HUES64 (cell line): ENCODE measurements around the gene CCL5.
"Not testable (repeated sequence)": the region's sequence is repeated elsewhere in the genome, so short reads cannot be mapped to it uniquely, and the experiment has no call there.

ENCODE experiments used
- H3K27ac ChIP-seq: 2 replicates; pipeline ENCODE4 v1.7.0; 2013; ENCODE audit warnings: low read depth, low read length, inconsistent platforms
- H3K27me3 ChIP-seq: 2 replicates; pipeline ENCODE4 v1.6.1; 2013; ENCODE audit warnings: mild to moderate bottlenecking, low read length; ENCODE audit not compliant: insufficient read depth
- H3K36me3 ChIP-seq: 2 replicates; pipeline ENCODE4 v1.6.1; 2013; ENCODE audit warnings: mild to moderate bottlenecking, low read length; ENCODE audit not compliant: insufficient read depth
- H3K4me1 ChIP-seq: 2 replicates; pipeline ENCODE4 v1.6.1; 2013; ENCODE audit warnings: mild to moderate bottlenecking, low read length, moderate library complexity; ENCODE audit not compliant: insufficient read depth
- H3K4me3 ChIP-seq: 2 replicates; pipeline ENCODE4 v1.5.1; 2013; ENCODE audit warnings: mild to moderate bottlenecking, low read length, moderate library complexity
- H3K9ac ChIP-seq: 2 replicates; pipeline ENCODE4 v1.6.1; 2013; ENCODE audit warnings: mild to moderate bottlenecking, low read depth, low read length
- H3K9me3 ChIP-seq: 2 replicates; pipeline ENCODE4 v1.6.1; 2013; ENCODE audit warnings: low read depth, low read length; ENCODE audit not compliant: insufficient read depth
- WGBS: fragments of 150-250, 120-280 bp; methylation state at CpG from one replicate; pipeline ENCODE4 v1.1.7; 2013; ENCODE audit warnings: missing lambda C conversion rate; 5-methylcytosine and 5-hydroxymethylcytosine counted together

CCL5 gene

GRCh38 chr17:35897772-35898171, 17.6 kb upstream of the CCL5 start:
- not testable (repeated sequence) for H3K4me3 ChIP-seq, H3K9me3 ChIP-seq, H3K4me1 ChIP-seq, H3K27ac ChIP-seq, H3K9ac ChIP-seq, H3K27me3 ChIP-seq, H3K36me3 ChIP-seq
- 97% methylated on average over 7 of the region's 7 CpGs for WGBS

- WGBS = 93% methylated on average over 14 of the region's 14 CpGs
- H3K27ac ChIP-seq = no peak overlapping the region
- no peak overlapping the region for H3K4me3 ChIP-seq
- no peaks in the 10 kb centered on the region for H3K27me3 ChIP-seq
- no peaks in the 10 kb centered on the region for H3K36me3 ChIP-seq
- no peaks in the 10 kb centered on the region for H3K9me3 ChIP-seq
- H3K9ac ChIP-seq = no peak overlapping the region
- peaks cover under 1% of the 10 kb centered on the region; the same call in 1 of the 2 replicates for H3K4me1 ChIP-seq
Measured at GRCh38 chr17:35895636-35896587, 15.8 kb upstream of the CCL5 start.

GRCh38 chr17:35894206-35894605, 14.0 kb upstream of the CCL5 start:
- Histone ChIP-seq H3K27me3 (no peaks in the 10 kb centered on the region), H3K27ac (no peak overlapping the region), H3K4me3 (no peak overlapping the region), H3K4me1 (peaks cover 7% of the 10 kb centered on the region; the same call in 1 of the 2 replicates), H3K9me3 (no peaks in the 10 kb centered on the region), H3K9ac (no peak overlapping the region), H3K36me3 (no peaks in the 10 kb centered on the region)
- 93% methylated on average over 7 of the region's 7 CpGs for WGBS

- H3K36me3 ChIP-seq = no peaks in the 10 kb centered on the region
- peaks cover 7% of the 10 kb centered on the region; the same call in 1 of the 2 replicates for H3K4me1 ChIP-seq
- no peak overlapping the region for H3K27ac ChIP-seq
- no peak overlapping the region for H3K4me3 ChIP-seq
- H3K27me3 ChIP-seq = no peaks in the 10 kb centered on the region
- no peaks in the 10 kb centered on the region for H3K9me3 ChIP-seq
- WGBS = 93% methylated on average over 4 of the region's 4 CpGs
- no peak overlapping the region for H3K9ac ChIP-seq
Measured at GRCh38 chr17:35893751-35894150, 13.6 kb upstream of the CCL5 start.

GRCh38 chr17:35892091-35893035, 12.2 kb upstream of the CCL5 start:
- WGBS = 79% methylated on average over 4 of the region's 6 CpGs

GRCh38 chr17:35891269-35891668, 11.1 kb upstream of the CCL5 start:
- no peaks in the 10 kb centered on the region for H3K27me3 ChIP-seq
- peaks cover 7% of the 10 kb centered on the region; the same call in 1 of the 2 replicates for H3K4me1 ChIP-seq
- H3K9ac ChIP-seq = no peak overlapping the region
- H3K9me3 ChIP-seq = no peaks in the 10 kb centered on the region
- H3K27ac ChIP-seq = no peak overlapping the region
- 95% methylated on average over 4 of the region's 4 CpGs for WGBS
- H3K36me3 ChIP-seq = no peaks in the 10 kb centered on the region
- H3K4me3 ChIP-seq = no peak overlapping the region

More at GRCh38 chr17:35892091-35893035, 12.2 kb upstream of the CCL5 start:
- H3K27me3 ChIP-seq = no peaks in the 10 kb centered on the region
- peaks cover 7% of the 10 kb centered on the region; the same call in 1 of the 2 replicates for H3K4me1 ChIP-seq
- no peaks in the 10 kb centered on the region for H3K36me3 ChIP-seq
- H3K9ac ChIP-seq = no peak overlapping the region
- H3K27ac ChIP-seq = no peak overlapping the region
- no peaks in the 10 kb centered on the region for H3K9me3 ChIP-seq
- H3K4me3 ChIP-seq = no peak overlapping the region

GRCh38 chr17:35890774-35891155, 10.6 kb upstream of the CCL5 start:
- Histone ChIP-seq H3K4me3 (no peak overlapping the region), H3K4me1 (peaks cover 7% of the 10 kb centered on the region; the same call in 1 of the 2 replicates), H3K27me3 (no peaks in the 10 kb centered on the region), H3K9me3 (no peaks in the 10 kb centered on the region), H3K9ac (no peak overlapping the region), H3K36me3 (no peaks in the 10 kb centered on the region), H3K27ac (no peak overlapping the region)
- 70% methylated on average over 4 of the region's 4 CpGs for WGBS

- Histone ChIP-seq H3K9me3 (no peaks in the 10 kb centered on the region), H3K4me3 (no peak overlapping the region), H3K36me3 (no peaks in the 10 kb centered on the region), H3K27ac (no peak overlapping the region), H3K4me1 (peaks cover 7% of the 10 kb centered on the region; the same call in 1 of the 2 replicates), H3K27me3 (no peaks in the 10 kb centered on the region), H3K9ac (no peak overlapping the region)
- WGBS = 89% methylated on average over 1 of the region's 2 CpGs
Measured at GRCh38 chr17:35889818-35890773, 9.9 kb upstream of the CCL5 start.

- no peaks in the 10 kb centered on the region for H3K9me3 ChIP-seq
- H3K4me3 ChIP-seq = no peak overlapping the region
- H3K27ac ChIP-seq = no peak overlapping the region
- peaks cover 7% of the 10 kb centered on the region; the same call in 1 of the 2 replicates for H3K4me1 ChIP-seq
- no peak overlapping the region for H3K9ac ChIP-seq
- no peaks in the 10 kb centered on the region for H3K27me3 ChIP-seq
- WGBS = 100% methylated on average over 2 of the region's 2 CpGs
- H3K36me3 ChIP-seq = no peaks in the 10 kb centered on the region
Measured at GRCh38 chr17:35889241-35889640, 9.1 kb upstream of the CCL5 start.

GRCh38 chr17:35878361-35878760, 1.8 kb downstream of the CCL5 start:
- Histone ChIP-seq H3K4me3 (no peak overlapping the region), H3K9me3 (no peaks in the 10 kb centered on the region), H3K9ac (no peak overlapping the region), H3K36me3 (no peaks in the 10 kb centered on the region), H3K4me1 (no peaks in the 10 kb centered on the region), H3K27me3 (no peaks in the 10 kb centered on the region), H3K27ac (no peak overlapping the region)
- 84% methylated on average over 4 of the region's 4 CpGs for WGBS
